ENCODE data around the gene TECPR2.

GRCh38 chr14:102487204-102487577 lies 124.5 kb downstream of the TECPR2 start:
- TF ChIP-seq BHLHE40 (IDR thresholded peaks at IDR 0.05; ENCODE audit: borderline replicate concordance) (no peak), PKNOX1 (IDR thresholded peaks at IDR 0.05) (no peak)

Measured in HEK293T (cell line).